ENCODE results near the gene PTPRF. TPM values are rescaled to one million over a fixed set of nuclear protein-coding genes. Genes with fewer than 3 reads are reported as not detected.
A peak's percentile ranks its signal among the peaks of the same experiment; 100 is the strongest.

PTPRF gene
- total and polyA plus RNA-seq, 2 donors, result 26.0 to 40.6 TPM

- H3K4me3 ChIP-seq (ENCODE audit: low read length in 2 of 2), result peak overlapping the region; percentile 29 to 58
- peaks cover 27 to 50% of the 10 kb centered on the region in 2 donors for H3K27me3 ChIP-seq (ENCODE audit: control insufficient read depth in 2 of 2, insufficient read depth in 1 of 2, low read length in 1 of 2)
- peaks cover 0 to 4% of the 10 kb centered on the region in 2 donors for H3K9me3 ChIP-seq (ENCODE audit: control insufficient read depth in 2 of 2, insufficient read depth in 1 of 2, low read length in 1 of 2)
- H3K4me1 ChIP-seq (ENCODE audit: control insufficient read depth in 2 of 2, insufficient read depth in 2 of 2, low read length in 2 of 2), result peaks cover 0 to 14% of the 10 kb centered on the region in 2 donors
- peak overlapping the region in 1 of 2 donors; percentile 55 for H3K27ac ChIP-seq (ENCODE audit: low read depth in 1 of 2, low read length in 1 of 2)
- DNase-seq (ENCODE audit: low read depth in 6 of 9, low spot score in 9 of 9), result peak in 2 of 9 donors; percentile 25 to 39
- 1% methylated on average over 102 of the region's 102 CpGs for WGBS
- peaks cover 0 to 2% of the 10 kb centered on the region in 2 donors for H3K36me3 ChIP-seq (ENCODE audit: control insufficient read depth in 2 of 2, insufficient read depth in 2 of 2, low read length in 1 of 2)
Observed at GRCh38 chr1:43531107-43531905, 623 bp downstream of the PTPRF start.

DNA sequence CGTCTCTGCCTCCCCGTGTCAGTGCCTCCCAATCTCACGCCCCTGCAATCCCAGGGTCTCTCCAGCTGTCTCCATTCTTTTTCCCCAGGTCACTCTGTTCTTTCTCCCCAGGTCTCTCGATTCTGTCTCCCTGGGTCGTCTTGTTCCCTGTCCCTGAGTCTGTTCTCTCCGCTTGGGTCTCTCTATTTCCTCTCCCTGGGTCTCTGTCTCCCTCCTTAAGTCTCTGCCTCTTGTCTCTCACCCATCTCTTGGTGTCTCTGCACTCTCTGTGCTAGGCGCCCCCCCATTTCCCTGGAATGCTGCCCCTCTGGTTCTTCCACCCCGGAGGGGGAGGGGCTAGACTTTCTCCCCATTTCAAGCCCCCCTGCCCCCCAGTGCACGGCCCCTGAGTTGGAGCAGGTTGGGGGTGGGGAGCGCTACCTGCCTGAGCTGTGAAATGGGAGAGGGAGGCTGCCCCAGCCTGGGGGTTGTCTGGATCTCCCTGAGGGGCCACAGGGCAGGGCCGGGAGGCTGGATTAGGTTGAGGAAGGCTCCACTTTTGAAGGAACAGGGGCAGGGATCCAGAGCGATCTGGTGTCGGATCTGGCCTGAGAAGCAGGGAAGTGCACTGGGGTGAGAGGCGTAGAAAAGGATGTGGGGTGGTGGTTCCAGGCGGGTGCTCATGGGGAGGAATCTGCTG is 1.4 kb downstream of the PTPRF start:
- DNase-seq (ENCODE audit: low read depth in 6 of 9, low spot score in 9 of 9), result no peak
- H3K4me1 ChIP-seq (ENCODE audit: control insufficient read depth in 2 of 2, insufficient read depth in 2 of 2, low read length in 2 of 2), result peaks cover 0 to 14% of the 10 kb centered on the region in 2 donors
- WGBS, result 66% methylated on average over 15 of the region's 15 CpGs

GRCh38 chr1:43532716-43533115 is 2.0 kb downstream of the PTPRF start:
- no peak for DNase-seq (ENCODE audit: low read depth in 6 of 9, low spot score in 9 of 9)
- H3K9me3 ChIP-seq (ENCODE audit: control insufficient read depth in 2 of 2, insufficient read depth in 1 of 2, low read length in 1 of 2), result peaks cover 0 to 4% of the 10 kb centered on the region in 2 donors
- no peak overlapping the region for H3K27ac ChIP-seq (ENCODE audit: low read depth in 1 of 2, low read length in 1 of 2)
- H3K27me3 ChIP-seq (ENCODE audit: control insufficient read depth in 2 of 2, insufficient read depth in 1 of 2, low read length in 1 of 2), result peaks cover 27 to 50% of the 10 kb centered on the region in 2 donors
- peaks cover 0 to 2% of the 10 kb centered on the region in 2 donors for H3K36me3 ChIP-seq (ENCODE audit: control insufficient read depth in 2 of 2, insufficient read depth in 2 of 2, low read length in 1 of 2)
- peaks cover 0 to 14% of the 10 kb centered on the region in 2 donors for H3K4me1 ChIP-seq (ENCODE audit: control insufficient read depth in 2 of 2, insufficient read depth in 2 of 2, low read length in 2 of 2)
- H3K4me3 ChIP-seq (ENCODE audit: low read length in 2 of 2), result no peak overlapping the region
- 92% methylated on average over 5 of the region's 5 CpGs for WGBS

More for the DNA sequence above, 1.4 kb downstream of the PTPRF start:
- Histone ChIP-seq H3K4me3 (ENCODE audit: low read length in 2 of 2) (peak overlapping the region; percentile 29 to 58), H3K9me3 (ENCODE audit: control insufficient read depth in 2 of 2, insufficient read depth in 1 of 2, low read length in 1 of 2) (peaks cover 0 to 4% of the 10 kb centered on the region in 2 donors), H3K36me3 (ENCODE audit: control insufficient read depth in 2 of 2, insufficient read depth in 2 of 2, low read length in 1 of 2) (peaks cover 0 to 2% of the 10 kb centered on the region in 2 donors), H3K27me3 (ENCODE audit: control insufficient read depth in 2 of 2, insufficient read depth in 1 of 2, low read length in 1 of 2) (peaks cover 27 to 50% of the 10 kb centered on the region in 2 donors), H3K27ac (ENCODE audit: low read depth in 1 of 2, low read length in 1 of 2) (peak overlapping the region; percentile 8 to 11)

DNA sequence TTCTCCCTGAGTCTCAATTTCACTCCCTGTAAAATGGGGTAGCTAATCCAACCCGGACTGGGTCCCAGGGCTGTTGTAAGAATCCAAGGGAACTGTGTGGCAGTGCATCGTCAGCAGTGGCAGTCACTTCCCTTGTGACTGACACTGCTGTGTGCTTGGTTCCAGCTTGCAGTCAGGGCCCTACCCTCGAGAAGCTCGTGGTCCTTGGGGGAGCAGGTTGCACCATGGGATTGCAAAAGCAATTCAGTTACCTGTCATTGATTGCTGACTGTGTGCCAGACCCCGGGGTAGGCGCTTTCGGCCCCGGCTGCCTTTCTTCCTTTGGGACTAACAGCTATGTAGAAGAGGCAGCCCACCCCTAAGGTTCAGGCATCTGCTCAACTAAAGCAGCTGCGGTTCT is 2.9 kb downstream of the PTPRF start:
- Histone ChIP-seq H3K36me3 (ENCODE audit: control insufficient read depth in 2 of 2, insufficient read depth in 2 of 2, low read length in 1 of 2) (peaks cover 0 to 2% of the 10 kb centered on the region in 2 donors), H3K27me3 (ENCODE audit: control insufficient read depth in 2 of 2, insufficient read depth in 1 of 2, low read length in 1 of 2) (peaks cover 27 to 50% of the 10 kb centered on the region in 2 donors), H3K9me3 (ENCODE audit: control insufficient read depth in 2 of 2, insufficient read depth in 1 of 2, low read length in 1 of 2) (peaks cover 0 to 4% of the 10 kb centered on the region in 2 donors), H3K27ac (ENCODE audit: low read depth in 1 of 2, low read length in 1 of 2) (no peak overlapping the region), H3K4me3 (ENCODE audit: low read length in 2 of 2) (no peak overlapping the region), H3K4me1 (ENCODE audit: control insufficient read depth in 2 of 2, insufficient read depth in 2 of 2, low read length in 2 of 2) (peaks cover 0 to 15% of the 10 kb centered on the region in 2 donors)
- WGBS, result 91% methylated on average over 9 of the region's 9 CpGs
- DNase-seq (ENCODE audit: low read depth in 6 of 9, low spot score in 9 of 9), result no peak

DNA sequence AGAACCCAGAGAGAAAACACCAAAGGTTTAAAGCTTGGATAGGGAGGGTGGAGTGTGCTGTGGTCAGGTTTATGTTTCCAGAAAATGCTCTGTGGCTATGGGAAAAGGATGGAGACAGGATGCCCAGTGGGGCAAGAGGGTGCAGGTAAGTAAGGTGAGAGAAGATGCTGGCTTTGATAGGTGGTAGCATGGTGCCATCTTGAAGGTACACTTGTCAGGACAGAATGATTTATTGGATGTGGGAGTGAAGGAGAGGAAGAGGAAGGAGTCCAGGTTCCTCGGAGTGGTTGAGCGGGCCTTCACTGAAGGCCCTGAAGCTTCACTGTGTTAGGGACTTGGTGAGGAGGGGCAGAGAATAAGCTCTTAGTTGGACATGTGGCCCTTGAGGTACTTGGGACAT is 3.6 kb downstream of the PTPRF start:
- Histone ChIP-seq H3K9me3 (ENCODE audit: control insufficient read depth in 2 of 2, insufficient read depth in 1 of 2, low read length in 1 of 2) (peaks cover 0 to 4% of the 10 kb centered on the region in 2 donors), H3K36me3 (ENCODE audit: control insufficient read depth in 2 of 2, insufficient read depth in 2 of 2, low read length in 1 of 2) (peaks cover 0 to 2% of the 10 kb centered on the region in 2 donors), H3K27me3 (ENCODE audit: control insufficient read depth in 2 of 2, insufficient read depth in 1 of 2, low read length in 1 of 2) (peaks cover 27 to 45% of the 10 kb centered on the region in 2 donors), H3K4me3 (ENCODE audit: low read length in 2 of 2) (no peak overlapping the region), H3K27ac (ENCODE audit: low read depth in 1 of 2, low read length in 1 of 2) (no peak overlapping the region), H3K4me1 (ENCODE audit: control insufficient read depth in 2 of 2, insufficient read depth in 2 of 2, low read length in 2 of 2) (peaks cover 2 to 19% of the 10 kb centered on the region in 2 donors)
- DNase-seq (ENCODE audit: low read depth in 6 of 9, low spot score in 9 of 9), result no peak
- WGBS, result 84% methylated on average over 2 of the region's 2 CpGs

DNA sequence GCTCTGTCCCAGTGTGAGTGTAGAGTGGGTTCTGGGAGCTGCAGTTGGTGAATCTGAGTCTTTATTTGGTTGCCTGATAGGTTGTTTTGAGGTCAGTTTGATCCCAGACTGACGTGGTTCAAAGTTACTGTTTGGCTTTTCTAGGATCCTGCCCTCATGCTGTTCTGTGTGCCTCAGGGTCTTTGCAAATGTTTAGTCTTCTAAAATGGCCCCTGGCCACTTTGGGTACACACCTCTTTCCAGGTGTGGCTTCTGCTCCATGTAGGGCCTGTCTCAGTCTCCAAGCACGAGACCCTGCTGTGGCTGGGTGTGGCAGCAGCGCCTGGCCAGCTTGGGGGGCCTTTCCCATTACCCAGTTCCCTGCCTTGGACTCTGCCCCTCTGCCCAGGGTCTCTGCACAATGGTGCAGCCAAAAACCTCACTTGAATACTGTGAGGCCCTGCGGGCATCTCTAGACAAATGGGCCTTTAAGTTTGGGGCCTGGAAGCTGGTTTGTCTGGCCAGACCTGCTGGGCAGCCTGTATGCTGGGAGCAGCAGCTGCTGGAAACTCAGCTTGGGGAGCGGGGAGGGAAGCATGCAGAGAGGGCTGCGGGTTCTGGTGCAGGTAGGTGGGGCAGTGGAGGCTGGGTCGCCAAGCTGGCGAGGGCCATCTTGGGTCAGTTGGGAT is 5.6 kb downstream of the PTPRF start:
- H3K27ac ChIP-seq (ENCODE audit: low read depth in 1 of 2, low read length in 1 of 2), result no peak overlapping the region
- WGBS, result 94% methylated on average over 8 of the region's 8 CpGs
- DNase-seq (ENCODE audit: low read depth in 6 of 9, low spot score in 9 of 9), result no peak

DNA sequence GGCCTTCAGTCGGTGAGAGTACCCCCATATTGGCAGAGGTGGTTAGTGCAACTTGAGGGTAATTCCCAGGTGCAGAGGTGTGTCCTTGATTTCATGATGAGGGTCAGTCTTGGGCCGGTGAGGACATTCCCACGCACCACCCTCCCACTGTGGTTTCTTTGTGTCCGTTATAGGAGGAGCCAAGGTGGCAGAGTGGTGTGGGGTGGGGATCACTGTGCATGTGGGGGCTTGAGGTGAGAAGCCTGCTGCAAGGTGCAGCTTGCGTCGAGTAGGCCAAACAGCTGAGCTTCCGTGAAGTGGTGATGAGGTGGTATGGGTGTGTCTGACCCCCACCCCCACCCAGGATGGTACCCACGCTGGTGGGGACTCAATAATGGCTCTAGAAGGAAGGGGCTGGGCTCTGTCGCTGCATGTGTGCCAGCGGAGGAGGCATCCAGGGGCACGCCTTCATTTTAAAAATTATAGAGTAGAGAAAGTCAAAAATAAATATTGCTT is 6.2 kb downstream of the PTPRF start:
- Histone ChIP-seq H3K4me3 (ENCODE audit: low read length in 2 of 2) (no peak overlapping the region), H3K4me1 (ENCODE audit: control insufficient read depth in 2 of 2, insufficient read depth in 2 of 2, low read length in 2 of 2) (peaks cover 2 to 9% of the 10 kb centered on the region in 2 donors), H3K27ac (ENCODE audit: low read depth in 1 of 2, low read length in 1 of 2) (no peak overlapping the region), H3K9me3 (ENCODE audit: control insufficient read depth in 2 of 2, insufficient read depth in 1 of 2, low read length in 1 of 2) (peaks cover 0 to 4% of the 10 kb centered on the region in 2 donors), H3K27me3 (ENCODE audit: control insufficient read depth in 2 of 2, insufficient read depth in 1 of 2, low read length in 1 of 2) (peaks cover 6 to 24% of the 10 kb centered on the region in 2 donors), H3K36me3 (ENCODE audit: control insufficient read depth in 2 of 2, insufficient read depth in 2 of 2, low read length in 1 of 2) (peaks cover 0 to 2% of the 10 kb centered on the region in 2 donors)
- no peak for DNase-seq (ENCODE audit: low read depth in 6 of 9, low spot score in 9 of 9)
- WGBS, result 83% methylated on average over 11 of the region's 11 CpGs

More for the DNA sequence above, 5.6 kb downstream of the PTPRF start:
- Histone ChIP-seq H3K27me3 (ENCODE audit: control insufficient read depth in 2 of 2, insufficient read depth in 1 of 2, low read length in 1 of 2) (peaks cover 11 to 29% of the 10 kb centered on the region in 2 donors), H3K4me1 (ENCODE audit: control insufficient read depth in 2 of 2, insufficient read depth in 2 of 2, low read length in 2 of 2) (peaks cover 2 to 14% of the 10 kb centered on the region in 2 donors), H3K9me3 (ENCODE audit: control insufficient read depth in 2 of 2, insufficient read depth in 1 of 2, low read length in 1 of 2) (peaks cover 0 to 4% of the 10 kb centered on the region in 2 donors), H3K36me3 (ENCODE audit: control insufficient read depth in 2 of 2, insufficient read depth in 2 of 2, low read length in 1 of 2) (peaks cover 0 to 2% of the 10 kb centered on the region in 2 donors), H3K4me3 (ENCODE audit: low read length in 2 of 2) (no peak overlapping the region)

- Histone ChIP-seq H3K36me3 (ENCODE audit: control insufficient read depth in 2 of 2, insufficient read depth in 2 of 2, low read length in 1 of 2) (peaks cover 0 to 2% of the 10 kb centered on the region in 2 donors), H3K4me3 (ENCODE audit: low read length in 2 of 2) (no peak overlapping the region), H3K27me3 (ENCODE audit: control insufficient read depth in 2 of 2, insufficient read depth in 1 of 2, low read length in 1 of 2) (peaks cover under 1 to 17% of the 10 kb centered on the region in 2 donors), H3K27ac (ENCODE audit: low read depth in 1 of 2, low read length in 1 of 2) (no peak overlapping the region), H3K4me1 (ENCODE audit: control insufficient read depth in 2 of 2, insufficient read depth in 2 of 2, low read length in 2 of 2) (peaks cover 2 to 4% of the 10 kb centered on the region in 2 donors), H3K9me3 (ENCODE audit: control insufficient read depth in 2 of 2, insufficient read depth in 1 of 2, low read length in 1 of 2) (peaks cover 0 to 4% of the 10 kb centered on the region in 2 donors)
- no peak for DNase-seq (ENCODE audit: low read depth in 6 of 9, low spot score in 9 of 9)
- WGBS, result 85% methylated on average over 9 of the region's 9 CpGs
Observed at GRCh38 chr1:43537423-43538142, 6.9 kb downstream of the PTPRF start.
